Gastrocnemius medialis (tissue), 4 donors: ENCODE data around the gene TYMP. TPM values are rescaled to one million over a fixed set of nuclear protein-coding genes. Genes with fewer than 3 reads are reported as not detected.

ENCODE experiments used
- ATAC-seq, 2 donors: fragments of 150-250 bp; one replicate each; pipeline ENCODE4 v1.9.1; 2016
- DNase-seq, 2 donors: peaks; one replicate each; pipeline ENCODE4 v3.0.0-alpha.2; 2019
- H3K27ac ChIP-seq, 4 donors: fragments of 200-600 bp; sonication (generic); 1 replicate in 1 of 4; 2 replicates in 3 of 4; pipeline ENCODE4 v1.5.1; 2016 to 2018; ENCODE audit warnings: mild to moderate bottlenecking in 2 of 4, moderate library complexity in 1 of 4
- H3K27me3 ChIP-seq, 3 donors: fragments of 200-600 bp; sonication (generic) in 2 of 3; 1 replicate in 1 of 3; 2 replicates in 2 of 3; pipeline versions ENCODE4 v1.5.1 to v1.6.0; 2016 to 2019; ENCODE audit warnings: mild to moderate bottlenecking in 1 of 3, moderate library complexity in 1 of 3
- H3K36me3 ChIP-seq, 2 donors: fragments of 200-600 bp; sonication (generic) in 1 of 2; one replicate each; pipeline ENCODE4 v1.5.1; 2017 to 2018
- H3K4me1 ChIP-seq, 2 donors: fragments of 200-600 bp; sonication (generic) in 1 of 2; one replicate each; pipeline ENCODE4 v1.5.1; 2016 to 2017; ENCODE audit warnings: mild to moderate bottlenecking in 2 of 2
- H3K4me3 ChIP-seq, 4 donors: fragments of 200-600 bp; sonication (generic) in 3 of 4; 1 replicate in 1 of 4; 2 replicates in 3 of 4; pipeline ENCODE4 v1.5.1; 2016 to 2019; ENCODE audit warnings: mild to moderate bottlenecking in 2 of 4
- H3K9me3 ChIP-seq, 3 donors: fragments of 200-600 bp; sonication (generic) in 2 of 3; 1 replicate in 1 of 3; 2 replicates in 2 of 3; pipeline ENCODE4 v1.5.1; 2016 to 2019
- POLR2A ChIP-seq, 2 donors: fragments of 450-650 bp; IDR thresholded peaks; one replicate each; pipeline ENCODE4 v1.6.1; 2017; ENCODE audit warnings: antibody characterized with exemption in 2 of 2, mild to moderate bottlenecking in 2 of 2, moderate library complexity in 2 of 2
- in situ Hi-C, 4 donors: fragments of 200-750 bp; cut with MboI; loops; one replicate each; pipeline versions ENCODE4 v1.15.0 to v1.8.0; 2017; ENCODE audit warnings: low sequenced_read_pairs in 4 of 4
- intact Hi-C: fragments of 100-400 bp; cut with DNase I; formaldehyde crosslinking; loops from one replicate; pipeline ENCODE4 v1.15.1; 2023; ENCODE audit warnings: low total_unique reads
- total RNA-seq, 4 donors: library from RNA; depleted of rRNA; stranded (reverse); fragments of >200 nt; gene quantifications; one replicate each; pipeline versions ENCODE4 v1.1.0 to v1.2.3, GENCODE V29; 2016
- TF ChIP-seq, protein P1 (sequence below), 5 experiments: fragments of 450-650 bp in 3 of 5; fragments of 200-600 bp in 2 of 5; sonication (generic) in 2 of 5; IDR thresholded peaks in 4 of 5; conservative IDR thresholded peaks in 1 of 5; 1 replicate in 4 of 5; 2 replicates in 1 of 5; pipeline ENCODE4 v1.5.1; 2016 to 2019; ENCODE audit warnings: antibody characterized with exemption in 5 of 5, mild to moderate bottlenecking in 3 of 5, moderate library complexity in 3 of 5

Gene TYMP
- total RNA-seq, 4 donors from 2014 or later, result 8.8 to 15.8 (median 11.8) TPM

DNA sequence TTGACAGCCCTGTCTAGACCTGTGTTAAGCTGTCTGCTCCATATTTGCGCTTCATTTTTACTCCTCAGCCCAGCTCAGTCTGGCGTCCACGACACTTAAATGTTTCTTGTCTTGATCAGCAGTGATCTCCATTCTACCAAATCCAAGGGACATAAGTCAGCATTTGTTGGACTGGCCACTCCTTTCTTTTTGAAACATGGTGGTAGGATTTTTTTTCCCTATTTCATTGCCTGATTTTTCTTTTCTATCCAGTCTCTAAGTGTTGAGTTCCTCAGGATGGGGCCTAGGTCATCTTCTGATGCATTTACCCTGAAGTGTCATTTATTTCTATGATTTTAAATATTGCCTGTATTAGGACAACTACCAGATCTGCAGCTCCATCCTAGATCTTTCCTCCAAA, 20.9 kb downstream of the TYMP start:
- peaks cover 0 to 18% of the 10 kb centered on the region in 2 donors for H3K36me3 ChIP-seq
- H3K9me3 ChIP-seq, result no peaks in the 10 kb centered on the region
- H3K4me1 ChIP-seq, result peaks cover 15 to 22% of the 10 kb centered on the region in 2 donors
- intact Hi-C loops (loop anchor here (1.0 to 10.0 kb wide), 4 partner anchors 16 to 654 kb away; partner anchors contain the start of genes CHKB, SCO2 and ZBED4), in situ Hi-C loops (no loop called here)
- ATAC-seq (no peak), DNase-seq (no peak)
- H3K27ac ChIP-seq, result peak overlapping the region; percentile 83 to 94 (median 87)
- H3K27me3 ChIP-seq, result no peaks in the 10 kb centered on the region
- TF ChIP-seq, protein P1, sequence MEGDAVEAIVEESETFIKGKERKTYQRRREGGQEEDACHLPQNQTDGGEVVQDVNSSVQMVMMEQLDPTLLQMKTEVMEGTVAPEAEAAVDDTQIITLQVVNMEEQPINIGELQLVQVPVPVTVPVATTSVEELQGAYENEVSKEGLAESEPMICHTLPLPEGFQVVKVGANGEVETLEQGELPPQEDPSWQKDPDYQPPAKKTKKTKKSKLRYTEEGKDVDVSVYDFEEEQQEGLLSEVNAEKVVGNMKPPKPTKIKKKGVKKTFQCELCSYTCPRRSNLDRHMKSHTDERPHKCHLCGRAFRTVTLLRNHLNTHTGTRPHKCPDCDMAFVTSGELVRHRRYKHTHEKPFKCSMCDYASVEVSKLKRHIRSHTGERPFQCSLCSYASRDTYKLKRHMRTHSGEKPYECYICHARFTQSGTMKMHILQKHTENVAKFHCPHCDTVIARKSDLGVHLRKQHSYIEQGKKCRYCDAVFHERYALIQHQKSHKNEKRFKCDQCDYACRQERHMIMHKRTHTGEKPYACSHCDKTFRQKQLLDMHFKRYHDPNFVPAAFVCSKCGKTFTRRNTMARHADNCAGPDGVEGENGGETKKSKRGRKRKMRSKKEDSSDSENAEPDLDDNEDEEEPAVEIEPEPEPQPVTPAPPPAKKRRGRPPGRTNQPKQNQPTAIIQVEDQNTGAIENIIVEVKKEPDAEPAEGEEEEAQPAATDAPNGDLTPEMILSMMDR (IDR thresholded peaks at IDR 0.05 in 4 of 5, conservative IDR thresholded peaks at IDR 0.05 in 1 of 5), result no peak
- TF ChIP-seq POLR2A (IDR thresholded peaks at IDR 0.05), result no peak
- H3K4me3 ChIP-seq, result peak overlapping the region; percentile 63 to 95 (median 80)

DNA sequence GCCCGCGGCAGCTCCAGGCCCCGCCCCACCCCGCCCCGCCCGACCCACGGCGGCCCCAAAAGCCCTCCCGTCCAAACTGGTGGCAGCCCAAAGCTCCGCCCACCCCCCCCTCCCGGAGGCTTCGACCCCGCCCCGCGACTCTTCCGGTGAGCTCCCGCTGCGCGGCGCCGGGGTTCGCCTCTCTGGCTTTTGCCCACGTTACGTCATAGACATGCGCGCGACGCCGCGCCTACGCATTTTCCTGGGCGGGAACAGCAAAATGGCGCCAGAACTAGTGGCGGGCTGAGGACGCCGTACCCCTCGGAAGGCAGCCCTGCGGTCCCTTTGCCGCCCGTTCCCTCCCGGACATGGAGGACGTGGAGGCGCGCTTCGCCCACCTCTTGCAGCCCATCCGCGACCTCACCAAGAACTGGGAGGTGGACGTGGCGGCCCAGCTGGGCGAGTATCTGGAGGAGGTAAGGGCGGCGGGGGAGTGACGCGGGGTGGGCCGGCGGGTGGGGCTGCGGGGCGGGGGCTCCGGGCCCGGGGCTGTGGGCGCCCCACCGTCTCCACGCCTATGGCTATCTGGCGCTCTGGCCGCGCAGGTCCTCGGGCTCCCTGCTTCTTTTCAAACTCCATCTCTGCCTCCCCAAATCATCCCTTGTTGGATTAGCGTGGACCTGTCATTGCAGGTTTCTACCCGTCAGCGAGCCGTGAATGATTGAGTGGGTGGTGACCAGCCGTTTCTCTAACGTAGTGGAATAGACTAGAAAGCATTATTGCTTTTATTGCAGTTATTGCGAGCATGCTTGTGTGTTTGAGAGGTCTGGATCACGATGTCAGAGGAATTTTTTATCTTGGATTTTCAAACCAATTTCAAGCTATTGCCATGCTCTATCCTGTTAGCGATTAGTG, 21.6 kb downstream of the TYMP start, which contains the start of gene NCAPH2:
Gene NCAPH2, plus strand, starts transcription at position 234 of the 894 bp plus-strand sequence. Its CDS starts 114 bp downstream, at position 348.
- in situ Hi-C loops, result no loop called here
- peak within 1 kb of the TSS; percentile 85 to 97 (median 94) for H3K27ac ChIP-seq
- peak within 1 kb of the TSS; percentile 87 to 99 (median 96) for H3K4me3 ChIP-seq
- DNase-seq (peak; percentile 89 to 93), ATAC-seq (peak; percentile 87 to 89)
- intact Hi-C loops, result loop anchor here (1.0 to 10.0 kb wide), 5 partner anchors 17 to 653 kb away; partner anchors contain the start of genes CHKB, SBF1, SCO2 and ZBED4
- H3K36me3 ChIP-seq, result peaks cover 0 to 21% of the 10 kb centered on the region in 2 donors
- H3K4me1 ChIP-seq, result peaks cover 15 to 22% of the 10 kb centered on the region in 2 donors
- H3K27me3 ChIP-seq, result no peaks in the 10 kb centered on the region
- TF ChIP-seq POLR2A (IDR thresholded peaks at IDR 0.05), result peak; percentile 59 to 62
- TF ChIP-seq, protein P1 (IDR thresholded peaks at IDR 0.05 in 4 of 5, conservative IDR thresholded peaks at IDR 0.05 in 1 of 5), result no peak
- H3K9me3 ChIP-seq, result no peaks in the 10 kb centered on the region

DNA sequence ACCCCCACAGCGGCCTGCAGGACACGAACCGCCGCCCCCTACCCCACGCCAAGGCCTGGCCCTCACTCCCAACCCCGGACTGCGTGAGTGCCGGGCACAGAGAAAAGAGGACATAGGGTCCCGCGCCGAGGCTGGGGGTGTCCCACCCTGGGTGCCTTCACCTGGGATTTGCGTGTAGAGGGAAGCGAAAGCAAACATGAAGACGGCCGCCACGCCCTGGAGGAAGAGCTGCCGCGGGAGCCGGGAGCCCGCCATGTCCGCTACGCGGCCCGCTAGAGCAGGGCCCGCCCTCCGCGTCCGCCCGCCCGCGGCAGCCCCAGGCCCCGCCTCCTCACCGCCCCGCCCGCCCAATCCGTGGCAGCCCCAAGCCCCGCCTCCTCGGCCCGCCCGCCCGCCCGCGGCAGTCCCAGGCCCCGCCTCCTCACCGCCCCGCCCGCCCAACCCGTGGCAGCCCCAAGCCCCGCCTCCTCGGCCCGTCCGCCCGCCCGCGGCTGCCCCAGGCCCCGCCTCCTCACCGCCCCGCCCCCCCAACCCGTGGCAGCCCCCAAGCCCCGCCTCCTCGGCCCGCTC, 22.3 kb downstream of the TYMP start, which contains the start of gene LMF2:
Gene LMF2, minus strand, starts transcription at position 282 of the 570 bp plus-strand sequence. Its CDS starts 27 bp downstream, at position 255.
- H3K27ac ChIP-seq, result peak within 1 kb of the TSS; percentile 85 to 97 (median 94)

More for the DNA sequence above, 22.3 kb downstream of the TYMP start, which contains the start of gene LMF2:
- intact Hi-C loops, result loop anchor here (1.0 to 10.0 kb wide), 2 partner anchors 32 to 653 kb away; partner anchors contain the start of genes SBF1 and ZBED4
- peak; percentile 27 to 53 for TF ChIP-seq POLR2A (IDR thresholded peaks at IDR 0.05)
- TF ChIP-seq, protein P1 (IDR thresholded peaks at IDR 0.05 in 4 of 5, conservative IDR thresholded peaks at IDR 0.05 in 1 of 5), result peak in 1 of 5 experiments; percentile 23
- Histone ChIP-seq H3K4me3 (peak within 1 kb of the TSS; percentile 87 to 99 (median 96)), H3K9me3 (no peaks in the 10 kb centered on the region), H3K36me3 (peaks cover 0 to 29% of the 10 kb centered on the region in 2 donors), H3K27me3 (no peaks in the 10 kb centered on the region), H3K4me1 (peaks cover 15 to 22% of the 10 kb centered on the region in 2 donors)
- ATAC-seq, result peak; percentile 67 to 78
- peak; percentile 78 to 88 for DNase-seq
- in situ Hi-C loops, result no loop called here
